HepG2 (cell line): Measurements from ENCODE around the gene CCNYL1. TPM values are rescaled to one million over a fixed set of nuclear protein-coding genes. Genes with fewer than 3 reads are reported as not detected.
A peak's percentile ranks its signal among the peaks of the same experiment; 100 is the strongest.

Experiments used
- CEBPG ChIP-seq: IDR thresholded peaks from 2 replicates; pipeline ENCODE4 v1.6.1; 2016
- ERF ChIP-seq: IDR thresholded peaks from 2 replicates; pipeline ENCODE4 v1.6.1; 2018; ENCODE audit warnings: missing biosample characterization, missing genetic modification reagents
- HDAC2 ChIP-seq: sonication (generic); formaldehyde crosslinking; IDR thresholded peaks from 2 replicates; pipeline ENCODE4 v1.4.0; 2020; ENCODE audit warnings: missing genetic modification reagents
- HMG20A ChIP-seq: IDR thresholded peaks from 2 replicates; pipeline ENCODE4 v1.6.1; 2016; ENCODE audit warnings: borderline replicate concordance
- JUN ChIP-seq: sonication (generic); formaldehyde crosslinking; IDR thresholded peaks from 2 replicates; pipeline ENCODE4 v1.4.0; 2020; ENCODE audit warnings: mild to moderate bottlenecking, missing genetic modification reagents
- MAZ ChIP-seq, 2 experiments: sonication (generic) in 1 of 2; formaldehyde crosslinking in 1 of 2; IDR thresholded peaks; 2 replicates each; pipeline versions ENCODE4 v1.5.0 to v1.6.1; 2012 to 2020; ENCODE audit warnings: low read depth in 2 of 2, mild to moderate bottlenecking in 2 of 2, borderline replicate concordance in 1 of 2, improper control_type of control experiment in 1 of 2, low read length in 1 of 2, missing genetic modification reagents in 1 of 2, moderate library complexity in 1 of 2
- MED1 ChIP-seq: sonication (generic); formaldehyde crosslinking; IDR thresholded peaks from 2 replicates; pipeline ENCODE4 v1.4.0; 2020; ENCODE audit warnings: missing genetic modification reagents
- PCBP2 ChIP-seq: fragments of 200-400 bp; formaldehyde crosslinking; optimal IDR thresholded peaks from 2 replicates; pipeline ENCODE3; 2018; ENCODE audit warnings: low read length, low read depth; ENCODE audit not compliant: poor library complexity, severe bottlenecking
- POLR2G ChIP-seq: fragments of 200-400 bp; formaldehyde crosslinking; IDR thresholded peaks from 2 replicates; pipeline ENCODE4 v1.6.1; 2018; ENCODE audit warnings: mild to moderate bottlenecking, low read depth, low read length, moderate library complexity
- SNRNP70 ChIP-seq: fragments of 200-400 bp; formaldehyde crosslinking; IDR thresholded peaks from 2 replicates; pipeline ENCODE4 v1.6.1; 2017; ENCODE audit warnings: mild to moderate bottlenecking, low read depth, low read length, moderate library complexity
- TRIM22 ChIP-seq: fragments of 450-650 bp; IDR thresholded peaks from 2 replicates; pipeline ENCODE4 v1.6.1; 2017
- ZBTB4 ChIP-seq: sonication (generic); formaldehyde crosslinking; IDR thresholded peaks from 2 replicates; pipeline ENCODE4 v1.4.0; 2020; ENCODE audit warnings: missing genetic modification reagents, mild to moderate bottlenecking, borderline replicate concordance
- ZMAT5 ChIP-seq: sonication (generic); formaldehyde crosslinking; IDR thresholded peaks from 2 replicates; pipeline ENCODE4 v1.5.0; 2020; ENCODE audit warnings: mild to moderate bottlenecking, low read depth, missing genetic modification reagents, borderline replicate concordance
- ZNF281 ChIP-seq: sonication (generic); formaldehyde crosslinking; IDR thresholded peaks from 2 replicates; pipeline ENCODE4 v1.4.0; 2020; ENCODE audit warnings: missing genetic modification reagents, borderline replicate concordance
- polyA plus RNA-seq, 8 experiments: library from polyadenylated mRNA; depleted of rRNA in 3 of 8; stranded (reverse) in 7 of 8; unstranded in 1 of 8; fragments of >200 nt; fragmentation: Illumina TruSeq in 4 of 8; extraction: Trizol in 4 of 8; gene quantifications; 2 replicates each; pipeline versions ENCODE4 v1.2.1 to v1.2.3, GENCODE V29; 2011 to 2016; ENCODE audit warnings: low read depth in 4 of 8, missing spikeins in 1 of 8, mixed read lengths in 1 of 8; ENCODE audit not compliant: insufficient read depth in 1 of 8
- total RNA-seq, 5 experiments: library from RNA; depleted of rRNA; stranded (reverse); fragments of >200 nt; fragmentation: Illumina TruSeq; extraction: Trizol; gene quantifications; 2 replicates each; pipeline ENCODE4 v1.2.3, GENCODE V29; 2016; ENCODE audit warnings: low read depth in 1 of 5
- TF ChIP-seq, protein P1 (sequence below): IDR thresholded peaks from 2 replicates; pipeline ENCODE4 v1.4.0; 2020; ENCODE audit warnings: mild to moderate bottlenecking, missing genetic modification reagents
- TF ChIP-seq, protein P2 (sequence below): sonication (generic); formaldehyde crosslinking; IDR thresholded peaks from 2 replicates; pipeline ENCODE4 v1.9.0; 2021; ENCODE audit warnings: missing genetic modification reagents, mild to moderate bottlenecking, borderline replicate concordance

CCNYL1 gene
- total and polyA plus RNA-seq, 2 of the 13 experiments (the other 11 are each of a cell fraction or from before 2014, with no cell fraction given): 12.5 to 16.2 TPM

DNA sequence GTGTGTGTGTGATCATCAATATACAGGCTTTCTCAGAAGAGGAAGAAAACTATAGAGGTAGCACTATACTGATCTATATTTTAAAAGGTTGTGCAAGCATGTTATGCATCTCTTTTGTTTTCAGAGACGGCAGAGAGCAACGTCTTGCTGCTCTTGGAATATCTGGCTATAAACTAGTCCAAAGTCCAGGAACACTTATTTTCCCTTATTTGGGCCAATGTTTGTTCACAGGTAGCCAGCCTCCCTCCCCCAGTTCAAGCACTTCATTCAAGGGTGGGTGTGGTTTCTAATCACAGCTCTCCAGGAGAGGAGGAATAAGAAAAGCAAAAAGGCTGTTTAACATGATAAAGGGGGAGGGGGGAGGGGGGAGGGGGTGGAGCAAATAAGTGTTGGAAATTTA, 54.1 kb downstream of the CCNYL1 start (continued):
- TF ChIP-seq, protein P1, sequence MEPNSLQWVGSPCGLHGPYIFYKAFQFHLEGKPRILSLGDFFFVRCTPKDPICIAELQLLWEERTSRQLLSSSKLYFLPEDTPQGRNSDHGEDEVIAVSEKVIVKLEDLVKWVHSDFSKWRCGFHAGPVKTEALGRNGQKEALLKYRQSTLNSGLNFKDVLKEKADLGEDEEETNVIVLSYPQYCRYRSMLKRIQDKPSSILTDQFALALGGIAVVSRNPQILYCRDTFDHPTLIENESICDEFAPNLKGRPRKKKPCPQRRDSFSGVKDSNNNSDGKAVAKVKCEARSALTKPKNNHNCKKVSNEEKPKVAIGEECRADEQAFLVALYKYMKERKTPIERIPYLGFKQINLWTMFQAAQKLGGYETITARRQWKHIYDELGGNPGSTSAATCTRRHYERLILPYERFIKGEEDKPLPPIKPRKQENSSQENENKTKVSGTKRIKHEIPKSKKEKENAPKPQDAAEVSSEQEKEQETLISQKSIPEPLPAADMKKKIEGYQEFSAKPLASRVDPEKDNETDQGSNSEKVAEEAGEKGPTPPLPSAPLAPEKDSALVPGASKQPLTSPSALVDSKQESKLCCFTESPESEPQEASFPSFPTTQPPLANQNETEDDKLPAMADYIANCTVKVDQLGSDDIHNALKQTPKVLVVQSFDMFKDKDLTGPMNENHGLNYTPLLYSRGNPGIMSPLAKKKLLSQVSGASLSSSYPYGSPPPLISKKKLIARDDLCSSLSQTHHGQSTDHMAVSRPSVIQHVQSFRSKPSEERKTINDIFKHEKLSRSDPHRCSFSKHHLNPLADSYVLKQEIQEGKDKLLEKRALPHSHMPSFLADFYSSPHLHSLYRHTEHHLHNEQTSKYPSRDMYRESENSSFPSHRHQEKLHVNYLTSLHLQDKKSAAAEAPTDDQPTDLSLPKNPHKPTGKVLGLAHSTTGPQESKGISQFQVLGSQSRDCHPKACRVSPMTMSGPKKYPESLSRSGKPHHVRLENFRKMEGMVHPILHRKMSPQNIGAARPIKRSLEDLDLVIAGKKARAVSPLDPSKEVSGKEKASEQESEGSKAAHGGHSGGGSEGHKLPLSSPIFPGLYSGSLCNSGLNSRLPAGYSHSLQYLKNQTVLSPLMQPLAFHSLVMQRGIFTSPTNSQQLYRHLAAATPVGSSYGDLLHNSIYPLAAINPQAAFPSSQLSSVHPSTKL (CRISPR knock-in tag): peak; percentile 86
- no peak for TF ChIP-seq ZMAT5 (CRISPR knock-in tag)
- peak; percentile 65 for TF ChIP-seq MED1 (CRISPR knock-in tag)
- no peak for TF ChIP-seq ZBTB4 (CRISPR knock-in tag)
- TF ChIP-seq, protein P2, sequence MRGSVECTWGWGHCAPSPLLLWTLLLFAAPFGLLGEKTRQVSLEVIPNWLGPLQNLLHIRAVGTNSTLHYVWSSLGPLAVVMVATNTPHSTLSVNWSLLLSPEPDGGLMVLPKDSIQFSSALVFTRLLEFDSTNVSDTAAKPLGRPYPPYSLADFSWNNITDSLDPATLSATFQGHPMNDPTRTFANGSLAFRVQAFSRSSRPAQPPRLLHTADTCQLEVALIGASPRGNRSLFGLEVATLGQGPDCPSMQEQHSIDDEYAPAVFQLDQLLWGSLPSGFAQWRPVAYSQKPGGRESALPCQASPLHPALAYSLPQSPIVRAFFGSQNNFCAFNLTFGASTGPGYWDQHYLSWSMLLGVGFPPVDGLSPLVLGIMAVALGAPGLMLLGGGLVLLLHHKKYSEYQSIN (CRISPR knock-in tag): no peak
- TF ChIP-seq ERF (CRISPR knock-in tag): 0 out of 2 replicates have a peak, but pooled peaks have one; percentile 44
- peak; percentile 83 for TF ChIP-seq CEBPG (CRISPR knock-in tag)
- TF ChIP-seq HDAC2 (CRISPR knock-in tag): peak; percentile 63; the same call in 1 of the 2 replicates
- TF ChIP-seq JUN (CRISPR knock-in tag): no peak
- TF ChIP-seq PCBP2: no peak
- no peak for TF ChIP-seq TRIM22
- TF ChIP-seq ZNF281 (CRISPR knock-in tag): peak; percentile 84; the same call in 1 of the 2 replicates
- TF ChIP-seq MAZ (IDR thresholded peaks at IDR 0.05; ENCODE audit: borderline replicate concordance, low read depth, low read length): peak; percentile 10; the same call in 1 of the 2 replicates
- no peak for TF ChIP-seq MAZ (CRISPR knock-in tag; IDR thresholded peaks at IDR 0.05; ENCODE audit: low read depth)
- TF ChIP-seq POLR2G: peak; percentile 44; the same call in 1 of the 2 replicates
- TF ChIP-seq HMG20A (CRISPR knock-in tag): peak; percentile 77; the same call in 1 of the 2 replicates
- TF ChIP-seq SNRNP70: no peak
